ENCODE results near the gene GMDS. TPM values are rescaled to one million over a fixed set of nuclear protein-coding genes. Genes with fewer than 3 reads are reported as not detected.

GMDS gene
- total RNA-seq, 1 experiment from 2014 or later, result 5.4 TPM

GRCh38 chr6:2099870-2100269 lies 145.5 kb downstream of the GMDS start:
- DNase-seq (ENCODE audit: low spot score), result no peak

- no peak for DNase-seq (ENCODE audit: low spot score)
Observed at GRCh38 chr6:2097464-2097863, 147.9 kb downstream of the GMDS start.

GRCh38 chr6:2094642-2095041 lies 150.8 kb downstream of the GMDS start:
- no peak for DNase-seq (ENCODE audit: low spot score)

- no peak for DNase-seq (ENCODE audit: low spot score)
Observed at GRCh38 chr6:2086326-2086965, 159.0 kb downstream of the GMDS start.

- DNase-seq (ENCODE audit: low spot score), result no peak
Observed at GRCh38 chr6:2085657-2086056, 159.7 kb downstream of the GMDS start.

- DNase-seq (ENCODE audit: low spot score), result no peak
Observed at GRCh38 chr6:2081155-2082138, 164.0 kb downstream of the GMDS start.

- DNase-seq (ENCODE audit: low spot score), result no peak
Observed at GRCh38 chr6:2078888-2079287, 166.5 kb downstream of the GMDS start.

GRCh38 chr6:2077826-2078225 lies 167.6 kb downstream of the GMDS start:
- DNase-seq (ENCODE audit: low spot score), result no peak

GRCh38 chr6:2073476-2073875 lies 171.9 kb downstream of the GMDS start:
- no peak for DNase-seq (ENCODE audit: low spot score)

- no peak for DNase-seq (ENCODE audit: low spot score)
Observed at GRCh38 chr6:2072453-2072852, 173.0 kb downstream of the GMDS start.

GRCh38 chr6:2063547-2063946 lies 181.9 kb downstream of the GMDS start:
- DNase-seq (ENCODE audit: low spot score), result no peak

- peak; percentile 11 for DNase-seq (ENCODE audit: low spot score)
Observed at GRCh38 chr6:2061880-2062279, 183.5 kb downstream of the GMDS start.

- no peak for DNase-seq (ENCODE audit: low spot score)
Observed at GRCh38 chr6:2055911-2056310, 189.5 kb downstream of the GMDS start.

- no peak for DNase-seq (ENCODE audit: low spot score)
Observed at GRCh38 chr6:2055143-2055542, 190.3 kb downstream of the GMDS start.

- DNase-seq (ENCODE audit: low spot score), result no peak
Observed at GRCh38 chr6:2054516-2055067, 190.8 kb downstream of the GMDS start.

- DNase-seq (ENCODE audit: low spot score), result no peak
Observed at GRCh38 chr6:2053691-2054090, 191.7 kb downstream of the GMDS start.

GRCh38 chr6:2047855-2048254 lies 197.6 kb downstream of the GMDS start:
- DNase-seq (ENCODE audit: low spot score), result no peak

GRCh38 chr6:2044192-2044591 lies 201.2 kb downstream of the GMDS start:
- no peak for DNase-seq (ENCODE audit: low spot score)

- DNase-seq (ENCODE audit: low spot score), result no peak
Observed at GRCh38 chr6:2042956-2043648, 202.3 kb downstream of the GMDS start.

- peak; percentile 19 for DNase-seq (ENCODE audit: low spot score)
Observed at GRCh38 chr6:2038092-2038491, 207.3 kb downstream of the GMDS start.

- DNase-seq (ENCODE audit: low spot score), result no peak
Observed at GRCh38 chr6:2037237-2037926, 208.0 kb downstream of the GMDS start.

- DNase-seq (ENCODE audit: low spot score), result no peak
Observed at GRCh38 chr6:2036710-2037023, 208.7 kb downstream of the GMDS start.
